Prostate gland (tissue), 2 donors: ENCODE data around the gene ZNF277.

Experiments used
- POLR2A ChIP-seq: fragments of 450-650 bp; IDR thresholded peaks from one replicate; pipeline ENCODE4 v1.6.1; 2016; ENCODE audit warnings: antibody characterized with exemption, mild to moderate bottlenecking
- POLR2AphosphoS5 ChIP-seq: sonication (generic); formaldehyde crosslinking; IDR thresholded peaks from one replicate; pipeline ENCODE4 v1.6.1; 2017; ENCODE audit warnings: antibody characterized with exemption
- TF ChIP-seq, protein P1 (sequence below), 4 experiments: fragments of 200-600 bp in 2 of 4; fragments of 450-650 bp in 2 of 4; sonication (generic) in 2 of 4; IDR thresholded peaks; 1 replicate in 3 of 4; 2 replicates in 1 of 4; pipeline ENCODE4 v1.5.1; 2016 to 2019; ENCODE audit warnings: antibody characterized with exemption in 4 of 4, mild to moderate bottlenecking in 2 of 4, moderate library complexity in 2 of 4

DNA sequence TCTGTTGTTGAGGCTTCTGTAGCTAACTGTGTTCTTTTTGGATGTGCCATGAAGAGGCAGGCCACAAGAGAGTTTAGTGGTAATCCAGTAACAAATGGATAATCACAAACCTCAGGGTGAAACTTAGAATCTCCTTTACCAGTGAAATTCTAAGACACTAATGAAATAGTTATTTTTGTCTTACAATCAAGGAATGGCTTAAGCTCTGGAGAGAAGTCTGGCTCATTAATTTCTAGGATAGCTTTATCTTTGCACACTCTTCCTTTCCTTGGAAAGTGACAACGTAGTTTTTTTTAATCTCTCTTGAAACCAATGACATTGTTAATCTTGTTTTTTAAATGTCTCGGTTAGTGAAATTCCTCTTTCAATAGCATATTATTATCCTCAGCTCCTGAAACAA, 150.1 kb downstream of the ZNF277 start:
- TF ChIP-seq POLR2A (no peak), POLR2AphosphoS5 (no peak)
- TF ChIP-seq, protein P1, sequence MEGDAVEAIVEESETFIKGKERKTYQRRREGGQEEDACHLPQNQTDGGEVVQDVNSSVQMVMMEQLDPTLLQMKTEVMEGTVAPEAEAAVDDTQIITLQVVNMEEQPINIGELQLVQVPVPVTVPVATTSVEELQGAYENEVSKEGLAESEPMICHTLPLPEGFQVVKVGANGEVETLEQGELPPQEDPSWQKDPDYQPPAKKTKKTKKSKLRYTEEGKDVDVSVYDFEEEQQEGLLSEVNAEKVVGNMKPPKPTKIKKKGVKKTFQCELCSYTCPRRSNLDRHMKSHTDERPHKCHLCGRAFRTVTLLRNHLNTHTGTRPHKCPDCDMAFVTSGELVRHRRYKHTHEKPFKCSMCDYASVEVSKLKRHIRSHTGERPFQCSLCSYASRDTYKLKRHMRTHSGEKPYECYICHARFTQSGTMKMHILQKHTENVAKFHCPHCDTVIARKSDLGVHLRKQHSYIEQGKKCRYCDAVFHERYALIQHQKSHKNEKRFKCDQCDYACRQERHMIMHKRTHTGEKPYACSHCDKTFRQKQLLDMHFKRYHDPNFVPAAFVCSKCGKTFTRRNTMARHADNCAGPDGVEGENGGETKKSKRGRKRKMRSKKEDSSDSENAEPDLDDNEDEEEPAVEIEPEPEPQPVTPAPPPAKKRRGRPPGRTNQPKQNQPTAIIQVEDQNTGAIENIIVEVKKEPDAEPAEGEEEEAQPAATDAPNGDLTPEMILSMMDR (IDR thresholded peaks at IDR 0.05), result no peak
